HL-60 (cell line): ENCODE measurements around the gene DDX49.

Experiments used
- SPI1 ChIP-seq: IDR thresholded peaks from 2 replicates; pipeline ENCODE4 v1.6.1; 2012; ENCODE audit warnings: low read depth, mild to moderate bottlenecking, borderline replicate concordance
- TF ChIP-seq, protein P1 (sequence below): IDR thresholded peaks from one replicate; pipeline ENCODE4 v1.5.1; 2011; ENCODE audit warnings: low read length, control low read depth, inconsistent platforms; ENCODE audit not compliant: insufficient read depth

DNA sequence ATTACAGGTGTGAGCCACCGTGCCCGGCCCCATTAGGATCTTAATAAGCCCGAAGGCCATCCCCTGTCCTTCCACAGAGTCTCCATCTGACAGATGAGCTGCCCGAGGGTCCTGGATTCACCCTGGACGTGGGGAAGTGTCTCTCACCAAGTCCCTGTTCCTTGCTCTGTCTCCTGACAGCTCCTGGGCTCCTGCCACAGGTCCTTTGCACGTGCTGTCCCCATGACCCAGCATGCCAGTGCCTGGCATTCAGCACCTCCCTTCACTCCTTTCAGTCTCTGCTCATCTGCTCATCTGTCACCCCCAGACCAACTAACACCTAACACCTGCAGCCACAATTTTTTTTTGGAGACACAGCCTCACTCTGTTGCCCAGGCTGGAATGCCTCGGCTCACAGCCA lies 38.0 kb upstream of the DDX49 start:
- TF ChIP-seq SPI1 = no peak
- TF ChIP-seq, protein P1, sequence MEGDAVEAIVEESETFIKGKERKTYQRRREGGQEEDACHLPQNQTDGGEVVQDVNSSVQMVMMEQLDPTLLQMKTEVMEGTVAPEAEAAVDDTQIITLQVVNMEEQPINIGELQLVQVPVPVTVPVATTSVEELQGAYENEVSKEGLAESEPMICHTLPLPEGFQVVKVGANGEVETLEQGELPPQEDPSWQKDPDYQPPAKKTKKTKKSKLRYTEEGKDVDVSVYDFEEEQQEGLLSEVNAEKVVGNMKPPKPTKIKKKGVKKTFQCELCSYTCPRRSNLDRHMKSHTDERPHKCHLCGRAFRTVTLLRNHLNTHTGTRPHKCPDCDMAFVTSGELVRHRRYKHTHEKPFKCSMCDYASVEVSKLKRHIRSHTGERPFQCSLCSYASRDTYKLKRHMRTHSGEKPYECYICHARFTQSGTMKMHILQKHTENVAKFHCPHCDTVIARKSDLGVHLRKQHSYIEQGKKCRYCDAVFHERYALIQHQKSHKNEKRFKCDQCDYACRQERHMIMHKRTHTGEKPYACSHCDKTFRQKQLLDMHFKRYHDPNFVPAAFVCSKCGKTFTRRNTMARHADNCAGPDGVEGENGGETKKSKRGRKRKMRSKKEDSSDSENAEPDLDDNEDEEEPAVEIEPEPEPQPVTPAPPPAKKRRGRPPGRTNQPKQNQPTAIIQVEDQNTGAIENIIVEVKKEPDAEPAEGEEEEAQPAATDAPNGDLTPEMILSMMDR = no peak
